Stimulated activated CD4-positive, alpha-beta T cell treated with anti-CD3 and anti-CD28 coated beads, Interleukin-2, amount 100 ng/mL, for 4 hours (primary cell): Measurements from ENCODE around the gene UHRF2.
"Not testable (repeated sequence)": the region's sequence is repeated elsewhere in the genome, so short reads cannot be mapped to it uniquely, and the experiment has no call there.

Experiments used
- DNase-seq: peaks from one replicate; pipeline ENCODE4 v3.0.0-alpha.2; 2020; ENCODE audit warnings: low read depth

Gene UHRF2

GRCh38 chr9:6428940-6429889 is 16.2 kb downstream of the UHRF2 start:
- DNase-seq: no peak

GRCh38 chr9:6431038-6431437 is 18.0 kb downstream of the UHRF2 start:
- DNase-seq: no peak

- DNase-seq: no peak
Measured at GRCh38 chr9:6433410-6433809, 20.4 kb downstream of the UHRF2 start.

- DNase-seq: no peak
Measured at GRCh38 chr9:6439051-6439703, 26.2 kb downstream of the UHRF2 start.

- DNase-seq: no peak
Measured at GRCh38 chr9:6440405-6440804, 27.4 kb downstream of the UHRF2 start.

GRCh38 chr9:6441269-6441668 is 28.3 kb downstream of the UHRF2 start:
- DNase-seq: no peak

GRCh38 chr9:6443661-6444060 is 30.7 kb downstream of the UHRF2 start:
- no peak for DNase-seq

GRCh38 chr9:6444128-6444527 is 31.1 kb downstream of the UHRF2 start:
- no peak for DNase-seq

- no peak for DNase-seq
Measured at GRCh38 chr9:6449086-6449485, 36.1 kb downstream of the UHRF2 start.

- no peak for DNase-seq
Measured at GRCh38 chr9:6449645-6450044, 36.6 kb downstream of the UHRF2 start.

- DNase-seq: no peak
Measured at GRCh38 chr9:6450641-6451375, 37.8 kb downstream of the UHRF2 start.

GRCh38 chr9:6455292-6455691 is 42.3 kb downstream of the UHRF2 start:
- not testable (repeated sequence) for DNase-seq

- DNase-seq: not testable (repeated sequence)
Measured at GRCh38 chr9:6458704-6459103, 45.7 kb downstream of the UHRF2 start.

GRCh38 chr9:6459718-6460117 is 46.7 kb downstream of the UHRF2 start:
- DNase-seq: no peak

GRCh38 chr9:6460189-6460768 is 47.3 kb downstream of the UHRF2 start:
- no peak for DNase-seq

GRCh38 chr9:6461619-6462018 is 48.6 kb downstream of the UHRF2 start:
- DNase-seq: no peak

- no peak for DNase-seq
Measured at GRCh38 chr9:6467006-6467625, 54.1 kb downstream of the UHRF2 start.

- no peak for DNase-seq
Measured at GRCh38 chr9:6471231-6471850, 58.3 kb downstream of the UHRF2 start.

- DNase-seq: no peak
Measured at GRCh38 chr9:6473151-6473550, 60.2 kb downstream of the UHRF2 start.

- DNase-seq: no peak
Measured at GRCh38 chr9:6479959-6480358, 67.0 kb downstream of the UHRF2 start.

- no peak for DNase-seq
Measured at GRCh38 chr9:6484210-6484609, 71.2 kb downstream of the UHRF2 start.
